ENCODE results near the gene HEXA.
A peak's percentile ranks its signal among the peaks of the same experiment; 100 is the strongest.

Gene HEXA

GRCh38 chr15:72372361-72372760, 3.5 kb downstream of the HEXA start:
- DNase-seq, result no peak

GRCh38 chr15:72369964-72370363, 5.8 kb downstream of the HEXA start:
- DNase-seq, result no peak

- DNase-seq, result no peak
Measured at GRCh38 chr15:72368899-72369298, 6.9 kb downstream of the HEXA start.

GRCh38 chr15:72368325-72368724, 7.5 kb downstream of the HEXA start:
- DNase-seq, result no peak

GRCh38 chr15:72365844-72366243, 10.0 kb downstream of the HEXA start:
- DNase-seq, result no peak

- no peak for DNase-seq
Measured at GRCh38 chr15:72361176-72361575, 14.6 kb downstream of the HEXA start.

- DNase-seq, result no peak
Measured at GRCh38 chr15:72358650-72359171, 17.1 kb downstream of the HEXA start.

- DNase-seq, result no peak
Measured at GRCh38 chr15:72358121-72358520, 17.7 kb downstream of the HEXA start.

GRCh38 chr15:72354496-72354895, 21.3 kb downstream of the HEXA start:
- DNase-seq, result no peak

GRCh38 chr15:72353266-72353665, 22.5 kb downstream of the HEXA start:
- no peak for DNase-seq

GRCh38 chr15:72345806-72346205, 30.0 kb downstream of the HEXA start:
- DNase-seq, result no peak

- DNase-seq, result no peak
Measured at GRCh38 chr15:72345280-72345679, 30.5 kb downstream of the HEXA start.

- DNase-seq, result no peak
Measured at GRCh38 chr15:72344602-72345001, 31.2 kb downstream of the HEXA start.

- no peak for DNase-seq
Measured at GRCh38 chr15:72342385-72342784, 33.4 kb downstream of the HEXA start.

- no peak for DNase-seq
Measured at GRCh38 chr15:72341361-72341760, 34.5 kb downstream of the HEXA start.

- DNase-seq, result no peak
Measured at GRCh38 chr15:72340366-72340765, 35.4 kb downstream of the HEXA start.

- no peak for DNase-seq
Measured at GRCh38 chr15:72339777-72340177, 36.0 kb downstream of the HEXA start.

GRCh38 chr15:72338617-72339321, 37.0 kb downstream of the HEXA start:
- no peak for DNase-seq

GRCh38 chr15:72338148-72338547, 37.7 kb downstream of the HEXA start:
- DNase-seq, result no peak

- DNase-seq, result no peak
Measured at GRCh38 chr15:72334842-72335241, 41.0 kb downstream of the HEXA start.

- DNase-seq, result no peak
Measured at GRCh38 chr15:72331021-72331420, 44.8 kb downstream of the HEXA start.

GRCh38 chr15:72323752-72324151, 52.1 kb downstream of the HEXA start:
- no peak for DNase-seq

- DNase-seq, result peak; percentile 67
Measured at GRCh38 chr15:72319985-72320671, 55.7 kb downstream of the HEXA start, which contains the start of gene CELF6. Gene CELF6 (minus strand): TSS chr15:72320157. CDS start chr15:72319874, 283 bp downstream.

GRCh38 chr15:72319360-72319984, 56.3 kb downstream of the HEXA start:
- DNase-seq, result peak; percentile 67

Data from midbrain (tissue), 1 donor.